EL (cell line): Measurements from ENCODE around the gene TBC1D23.
A peak's percentile ranks its signal among the peaks of the same experiment; 100 is the strongest.
"Not testable (repeated sequence)": the region's sequence is repeated elsewhere in the genome, so short reads cannot be mapped to it uniquely, and the experiment has no call there.

ENCODE experiments used
- DNase-seq: peaks from one replicate; pipeline ENCODE4 v3.0.0-alpha.2; 2016

TBC1D23 gene

GRCh38 chr3:100260685-100261484 lies at the start of gene TBC1D23:
TBC1D23 (plus strand) TSS chr3:100260992; CDS start chr3:100261019, 27 bp downstream.
- DNase-seq, result peak; percentile 100

DNA sequence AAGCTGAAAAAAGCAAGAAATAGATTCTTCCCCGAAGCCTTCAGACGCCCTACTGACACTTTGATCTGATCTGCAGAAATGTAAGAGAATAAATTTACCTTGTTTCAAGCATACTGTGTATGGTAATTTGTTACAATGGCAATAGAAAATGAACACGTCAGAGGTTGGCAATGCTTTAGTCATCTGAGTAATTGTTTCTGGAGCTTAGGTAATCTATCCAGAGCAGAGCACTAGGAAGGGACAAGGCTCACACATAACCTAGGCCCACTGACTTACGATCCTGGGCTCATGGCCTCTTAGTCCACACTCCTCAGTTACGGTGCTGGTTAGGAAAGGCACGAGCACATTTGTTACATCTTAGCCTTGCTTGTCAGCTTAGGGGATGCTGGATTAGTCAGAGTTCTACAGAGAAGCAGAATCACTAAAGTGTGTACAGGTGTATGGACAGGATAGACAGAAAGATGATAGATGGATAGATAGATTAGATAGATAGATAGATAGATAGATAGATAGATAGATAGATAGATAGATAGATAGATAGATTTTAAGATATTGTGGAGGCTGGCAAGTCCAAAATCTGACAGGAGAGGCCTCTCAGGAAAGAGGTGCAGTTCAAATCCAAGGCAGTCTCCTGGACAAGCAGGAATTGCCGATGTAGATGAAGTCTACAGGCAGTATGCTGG lies 46.8 kb upstream of the TBC1D23 start:
- no peak for DNase-seq

DNA sequence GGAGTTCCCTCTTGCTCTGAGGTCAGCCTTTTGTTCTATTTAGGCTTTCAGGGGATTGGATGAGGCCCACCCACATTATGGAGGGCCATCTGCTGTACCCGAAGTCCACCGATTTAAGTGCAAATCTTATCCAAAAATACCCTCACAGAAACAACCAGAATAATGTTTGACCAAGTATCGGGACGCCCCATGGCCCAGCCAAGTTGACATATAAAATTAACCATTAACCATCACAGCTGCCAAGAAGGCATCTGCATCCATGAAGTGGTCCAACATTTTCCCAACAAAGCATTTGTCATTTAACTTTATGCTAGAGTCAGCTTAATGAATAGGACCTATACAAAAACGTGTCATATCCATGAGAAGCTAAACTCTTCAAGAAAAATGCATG lies 46.2 kb upstream of the TBC1D23 start:
- no peak for DNase-seq

DNA sequence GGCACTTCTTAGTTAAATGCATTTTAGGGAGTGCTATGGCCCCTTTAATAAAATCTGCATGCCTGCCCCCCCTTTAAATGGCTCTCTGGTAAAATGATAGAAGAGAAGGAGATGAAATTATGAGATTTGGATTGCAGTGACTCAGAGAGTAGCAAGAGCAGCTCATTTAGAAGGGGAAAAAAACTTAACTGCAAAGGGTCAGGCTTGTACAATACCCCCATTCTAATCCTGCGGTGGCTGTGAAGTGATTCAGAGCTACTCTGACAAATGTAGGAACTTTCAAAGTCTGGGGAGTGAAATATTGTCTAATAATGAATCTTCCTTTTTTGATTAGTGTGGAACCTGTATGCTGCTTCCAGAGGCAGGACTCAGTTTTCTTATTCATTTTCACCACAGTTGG lies 44.1 kb upstream of the TBC1D23 start:
- peak; percentile 6 for DNase-seq

- DNase-seq, result no peak
These were observed 39.6 kb upstream of the TBC1D23 start for GRCh38 chr3:100221159-100221558.

DNA sequence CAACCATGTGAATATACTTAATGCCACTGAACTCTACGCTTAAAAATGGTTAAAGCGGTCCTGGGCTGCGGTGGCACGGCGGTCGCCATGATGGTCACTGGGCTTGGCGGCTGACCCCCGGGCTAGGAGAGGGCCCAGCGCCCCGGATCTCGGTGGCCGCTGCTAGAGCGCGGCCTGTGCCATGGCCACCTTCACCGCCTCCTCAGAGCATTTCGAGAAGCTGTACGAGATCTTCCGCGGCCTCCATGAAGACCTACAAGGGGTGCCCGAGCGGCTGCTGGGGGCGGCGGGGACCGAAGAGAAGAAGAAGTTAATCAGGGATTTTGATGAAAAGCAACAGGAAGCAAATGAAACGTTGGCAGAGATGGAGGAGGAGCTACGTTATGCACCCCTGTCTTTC lies 35.6 kb upstream of the TBC1D23 start:
- no peak for DNase-seq

- DNase-seq, result no peak
These were observed 34.9 kb upstream of the TBC1D23 start for GRCh38 chr3:100225883-100226282.

- DNase-seq, result peak; percentile 80
These were observed 33.9 kb upstream of the TBC1D23 start for GRCh38 chr3:100226712-100227429.

DNA sequence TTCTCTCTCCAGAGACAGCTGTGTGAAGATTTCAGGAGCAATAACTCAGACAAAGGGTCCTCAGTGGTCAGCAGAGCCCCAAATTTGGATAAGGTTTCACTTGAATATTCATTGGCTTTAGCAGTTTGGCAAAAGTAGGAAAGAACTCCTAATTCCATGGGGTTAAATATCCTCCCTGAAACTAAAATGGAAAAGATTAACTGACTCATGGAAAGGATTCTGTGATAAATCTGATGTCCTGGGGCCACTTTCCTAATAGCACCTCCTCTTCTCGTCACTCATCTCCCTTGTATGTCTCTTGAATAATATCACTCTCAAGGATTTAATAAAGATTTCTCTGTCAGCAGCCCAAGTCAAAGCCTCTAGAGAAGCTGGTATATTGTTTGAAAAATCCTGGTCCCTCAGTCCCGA lies 33.3 kb upstream of the TBC1D23 start:
- no peak for DNase-seq

GRCh38 chr3:100228247-100228646 lies 32.5 kb upstream of the TBC1D23 start:
- DNase-seq, result no peak

- DNase-seq, result not testable (repeated sequence)
These were observed 31.6 kb upstream of the TBC1D23 start for GRCh38 chr3:100229188-100229587.

- peak; percentile 13 for DNase-seq
These were observed 30.1 kb upstream of the TBC1D23 start for GRCh38 chr3:100230710-100231109.

DNA sequence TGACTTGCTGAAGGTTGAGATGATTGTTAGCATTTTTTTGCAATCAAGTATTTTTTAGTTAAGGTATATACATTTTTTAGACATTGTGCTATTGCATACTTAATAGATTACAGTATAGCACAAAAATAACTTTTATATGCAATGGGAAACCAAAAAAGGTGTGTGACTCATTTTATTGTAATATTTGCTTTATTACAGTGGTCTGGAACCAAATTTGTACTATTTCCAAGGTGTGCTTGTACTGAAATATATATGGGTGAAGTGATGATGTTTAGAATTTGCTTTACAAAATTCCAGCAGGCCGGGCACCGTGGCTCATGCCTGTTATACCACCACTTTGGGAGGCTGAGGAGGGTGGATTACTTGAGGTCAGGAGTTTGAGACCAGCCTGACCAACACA lies 29.1 kb upstream of the TBC1D23 start:
- peak; percentile 45 for DNase-seq

DNA sequence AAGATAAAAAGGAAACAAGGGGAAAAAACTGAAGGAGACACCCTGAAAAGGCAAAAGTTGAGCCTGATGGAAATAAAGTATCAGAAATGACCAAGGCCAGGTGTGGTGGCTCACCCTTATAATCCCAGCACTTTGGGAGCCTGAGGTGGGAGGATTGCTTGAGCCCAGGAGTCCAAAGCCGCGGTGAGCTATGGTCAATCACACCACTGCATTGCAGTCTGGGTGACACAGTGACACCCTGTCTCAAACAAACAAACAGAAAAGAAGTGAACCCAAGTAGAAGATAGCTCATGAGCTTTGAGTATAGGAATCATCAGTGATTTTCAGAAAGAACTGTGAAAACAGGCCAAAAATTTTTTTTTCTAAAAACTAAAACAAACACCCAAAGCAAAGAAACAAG lies 26.4 kb upstream of the TBC1D23 start:
- no peak for DNase-seq

DNA sequence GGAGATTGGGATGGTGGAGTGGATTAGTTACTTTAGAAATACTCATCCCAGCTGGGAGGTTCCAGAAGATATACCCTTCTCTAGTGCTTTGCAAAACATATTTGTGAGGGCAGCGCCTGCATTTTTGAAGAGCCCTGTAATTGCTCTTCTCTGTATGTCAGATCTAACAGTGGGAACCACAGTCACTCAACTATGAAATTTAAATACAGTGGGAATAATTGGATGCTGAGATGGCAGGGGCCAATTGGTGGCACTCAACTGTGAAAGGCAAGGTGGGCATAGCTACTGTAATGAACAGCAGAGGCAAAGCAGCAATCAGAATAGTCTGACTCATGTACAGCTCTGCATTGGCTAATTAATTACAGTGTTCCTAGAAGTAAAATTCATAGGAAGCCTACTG lies 22.2 kb upstream of the TBC1D23 start:
- DNase-seq, result no peak

GRCh38 chr3:100242471-100242870 lies 18.3 kb upstream of the TBC1D23 start:
- DNase-seq, result not testable (repeated sequence)

DNA sequence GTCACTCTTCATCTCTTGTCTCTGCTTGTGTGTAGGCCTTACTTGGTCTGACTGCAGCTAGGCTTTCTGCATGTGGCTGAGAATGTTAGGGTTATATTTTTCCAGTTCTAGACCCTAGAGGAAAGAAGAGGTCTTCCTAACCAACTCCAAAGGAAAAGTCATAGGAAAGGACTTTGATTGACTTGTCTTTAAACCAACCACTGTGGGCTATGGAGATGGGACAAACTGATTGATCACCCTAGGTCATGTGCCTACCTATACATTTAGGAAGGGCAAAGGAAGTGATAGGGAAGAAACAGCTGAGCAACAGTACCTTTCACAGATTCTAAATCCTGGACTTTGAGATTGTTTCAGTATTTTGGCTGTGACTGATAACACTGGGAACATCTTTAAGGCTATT lies 16.5 kb upstream of the TBC1D23 start:
- no peak for DNase-seq

GRCh38 chr3:100245136-100245535 lies 15.7 kb upstream of the TBC1D23 start:
- no peak for DNase-seq

DNA sequence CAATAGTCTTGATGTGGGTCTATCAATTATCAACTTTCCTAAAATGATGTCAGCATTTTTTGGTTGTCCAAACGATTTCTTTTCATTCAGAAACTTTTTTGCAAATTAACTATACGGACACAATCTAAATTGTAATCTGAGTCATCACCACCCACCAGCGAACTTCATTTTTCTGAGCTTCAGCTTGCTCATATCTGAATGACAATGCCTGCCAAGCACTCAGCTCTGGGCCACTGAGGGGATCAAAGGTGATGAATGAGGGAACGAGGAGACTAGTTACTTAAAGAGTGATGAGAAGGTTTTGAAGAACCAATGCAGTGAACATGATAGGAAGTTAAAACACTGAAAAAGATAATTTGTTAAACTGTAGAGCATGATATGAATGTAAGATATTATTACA lies 14.9 kb upstream of the TBC1D23 start:
- DNase-seq, result peak; percentile 79

DNA sequence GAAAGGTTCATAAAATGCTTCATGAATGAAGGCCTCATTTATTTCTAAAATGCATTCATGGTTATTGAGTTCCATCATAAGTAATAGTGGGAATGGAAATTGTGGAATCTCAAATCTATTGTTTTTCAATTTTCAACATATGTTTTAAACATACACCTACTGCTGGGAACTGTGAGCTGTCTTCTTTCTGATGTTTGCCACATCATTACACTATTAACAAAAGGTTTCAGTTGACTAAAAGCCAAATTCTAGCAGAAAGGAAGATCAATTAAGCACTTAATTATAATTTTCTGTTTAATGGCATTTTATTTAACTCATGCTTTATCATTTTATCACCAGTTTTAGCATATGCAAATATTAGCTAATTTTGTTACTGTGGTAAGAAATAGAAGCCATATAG lies 13.8 kb upstream of the TBC1D23 start:
- no peak for DNase-seq

DNA sequence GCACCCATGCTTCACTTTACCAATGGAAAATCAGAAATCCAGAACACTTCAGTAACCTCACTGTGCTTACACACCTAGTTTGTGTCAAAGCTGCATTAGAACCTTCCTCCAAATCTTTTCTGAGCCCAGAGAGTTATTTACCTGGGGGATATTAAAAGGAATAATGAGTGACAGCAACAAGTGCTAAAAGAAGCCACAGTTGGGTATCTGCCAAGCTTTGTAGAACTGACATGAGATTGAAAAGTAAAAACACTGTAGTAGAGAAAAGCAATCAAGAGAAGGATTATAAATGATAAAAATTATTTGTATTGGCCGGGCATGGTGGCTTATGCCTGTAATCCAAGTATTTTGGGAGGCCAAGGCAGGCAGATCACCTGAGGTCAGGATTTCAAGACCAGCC lies 8.8 kb upstream of the TBC1D23 start:
- no peak for DNase-seq

- peak; percentile 73 for DNase-seq
These were observed 6.5 kb upstream of the TBC1D23 start for GRCh38 chr3:100254168-100254777.

DNA sequence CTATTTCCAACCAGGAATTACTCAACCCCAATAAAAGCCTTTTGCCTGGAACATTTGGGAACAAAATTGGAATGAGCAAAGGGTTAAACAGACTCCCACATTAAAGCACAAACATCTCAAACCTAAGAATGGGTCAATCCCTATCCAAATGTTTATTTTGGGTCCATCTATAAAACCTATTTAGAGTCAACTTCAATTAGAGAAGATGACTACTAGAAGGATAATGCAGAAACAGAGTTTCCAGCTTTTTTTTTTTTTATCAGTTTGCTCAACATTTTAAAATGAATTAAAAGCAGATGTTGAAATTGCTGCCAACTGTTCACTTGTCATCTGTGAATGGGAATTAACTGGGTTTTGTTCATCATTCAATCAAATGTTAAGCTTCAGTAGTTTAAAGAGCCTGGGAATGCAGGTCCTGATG lies 4.1 kb upstream of the TBC1D23 start:
- peak; percentile 42 for DNase-seq
